Vagina (tissue), 2 donors: ENCODE data around the gene FYCO1. TPM values are rescaled to one million over a fixed set of nuclear protein-coding genes. Genes with fewer than 3 reads are reported as not detected.

ENCODE experiments used
- DNase-seq, 2 donors: peaks; one replicate each; pipeline ENCODE4 v3.0.0-alpha.2; 2017; ENCODE audit errors: extremely low spot score in 2 of 2
- H3K27ac ChIP-seq: fragments of 200-600 bp; sonication (generic); one replicate; pipeline ENCODE4 v1.5.1; 2019
- H3K27me3 ChIP-seq: fragments of 200-600 bp; sonication (generic); one replicate; pipeline ENCODE4 v1.5.1; 2019
- H3K36me3 ChIP-seq, 2 donors: fragments of 200-600 bp; sonication (generic); one replicate each; pipeline ENCODE4 v1.5.1; 2017 to 2019
- H3K4me1 ChIP-seq: fragments of 200-600 bp; sonication (generic); one replicate; pipeline ENCODE4 v1.5.1; 2019
- H3K4me3 ChIP-seq, 2 donors: fragments of 200-600 bp; sonication (generic); 1 replicate in 1 of 2; 2 replicates in 1 of 2; pipeline ENCODE4 v1.5.1; 2016 to 2019
- H3K9me3 ChIP-seq: fragments of 200-600 bp; sonication (generic); one replicate; pipeline ENCODE4 v1.5.1; 2019
- CTCF ChIP-seq, 3 experiments: fragments of 450-650 bp in 2 of 3; fragments of 200-600 bp in 1 of 3; sonication (generic) in 1 of 3; IDR thresholded peaks; one replicate each; pipeline ENCODE4 v1.5.1; 2017 to 2019; ENCODE audit warnings: antibody characterized with exemption in 3 of 3, mild to moderate bottlenecking in 2 of 3, moderate library complexity in 2 of 3
- POLR2A ChIP-seq, 2 donors: fragments of 450-650 bp; IDR thresholded peaks; one replicate each; pipeline ENCODE4 v1.6.1; 2017; ENCODE audit warnings: antibody characterized with exemption in 2 of 2, mild to moderate bottlenecking in 2 of 2, moderate library complexity in 2 of 2
- POLR2AphosphoS5 ChIP-seq, 2 donors: sonication (generic); formaldehyde crosslinking; IDR thresholded peaks; one replicate each; pipeline ENCODE4 v1.9.0; 2017; ENCODE audit warnings: antibody characterized with exemption in 2 of 2, mild to moderate bottlenecking in 2 of 2, low read depth in 1 of 2; ENCODE audit not compliant: insufficient read depth in 1 of 2
- intact Hi-C: fragments of 100-400 bp; cut with DNase I; formaldehyde crosslinking; loops from one replicate; pipeline ENCODE4 v1.15.1; 2023
- total RNA-seq: library from RNA; depleted of rRNA; stranded (reverse); fragments of >200 nt; gene quantifications from one replicate; pipeline ENCODE4 v1.2.3, GENCODE V29; 2016

The FYCO1 gene
- total RNA-seq, 1 donor from 2014 or later, result 45.7 TPM

GRCh38 chr3:45922039-45922326 lies 73.6 kb downstream of the FYCO1 start:
- intact Hi-C loops, result no loop called here

GRCh38 chr3:45921158-45922038 lies 74.2 kb downstream of the FYCO1 start:
- Histone ChIP-seq H3K27ac (no peak overlapping the region), H3K27me3 (no peaks in the 10 kb centered on the region), H3K4me3 (no peak overlapping the region), H3K4me1 (peaks cover 4% of the 10 kb centered on the region), H3K36me3 (peaks cover 0 to 55% of the 10 kb centered on the region in 2 donors), H3K9me3 (no peaks in the 10 kb centered on the region)
- no peak for DNase-seq
- intact Hi-C loops, result no loop called here
- TF ChIP-seq POLR2A (IDR thresholded peaks at IDR 0.05) (no peak), POLR2AphosphoS5 (IDR thresholded peaks at IDR 0.05; ENCODE audit: insufficient read depth in 1 of 2, low read depth in 1 of 2) (no peak), CTCF (IDR thresholded peaks at IDR 0.05) (no peak)

More at GRCh38 chr3:45922039-45922326, 73.6 kb downstream of the FYCO1 start:
- no peak overlapping the region for H3K4me3 ChIP-seq
- no peaks in the 10 kb centered on the region for H3K4me1 ChIP-seq
- peaks cover 0 to 57% of the 10 kb centered on the region in 2 donors for H3K36me3 ChIP-seq
- no peaks in the 10 kb centered on the region for H3K27me3 ChIP-seq
- DNase-seq, result no peak
- H3K9me3 ChIP-seq, result no peaks in the 10 kb centered on the region
- TF ChIP-seq POLR2A (IDR thresholded peaks at IDR 0.05), result no peak
- H3K27ac ChIP-seq, result no peak overlapping the region

GRCh38 chr3:45917146-45917898 lies 78.3 kb downstream of the FYCO1 start:
- H3K27ac ChIP-seq, result no peak overlapping the region

GRCh38 chr3:45915518-45916231 lies 79.9 kb downstream of the FYCO1 start:
- no peak for DNase-seq
- Histone ChIP-seq H3K27me3 (no peaks in the 10 kb centered on the region), H3K27ac (no peak overlapping the region), H3K4me1 (peaks cover 13% of the 10 kb centered on the region), H3K9me3 (no peaks in the 10 kb centered on the region), H3K4me3 (no peak overlapping the region), H3K36me3 (peaks cover 0 to 10% of the 10 kb centered on the region in 2 donors)
- intact Hi-C loops, result no loop called here
- TF ChIP-seq POLR2A (IDR thresholded peaks at IDR 0.05), result no peak
- TF ChIP-seq POLR2AphosphoS5 (IDR thresholded peaks at IDR 0.05; ENCODE audit: insufficient read depth in 1 of 2, low read depth in 1 of 2), result no peak
- no peak for TF ChIP-seq CTCF (IDR thresholded peaks at IDR 0.05)

More at GRCh38 chr3:45917146-45917898, 78.3 kb downstream of the FYCO1 start:
- no peak for TF ChIP-seq CTCF (IDR thresholded peaks at IDR 0.05)
- no peak for TF ChIP-seq POLR2AphosphoS5 (IDR thresholded peaks at IDR 0.05; ENCODE audit: insufficient read depth in 1 of 2, low read depth in 1 of 2)
- no peak for TF ChIP-seq POLR2A (IDR thresholded peaks at IDR 0.05)
- Histone ChIP-seq H3K4me3 (no peak overlapping the region), H3K36me3 (peaks cover 0 to 27% of the 10 kb centered on the region in 2 donors), H3K4me1 (peaks cover 13% of the 10 kb centered on the region), H3K9me3 (no peaks in the 10 kb centered on the region), H3K27me3 (no peaks in the 10 kb centered on the region)
- DNase-seq, result no peak
- intact Hi-C loops, result no loop called here

GRCh38 chr3:45915059-45915439 lies 80.6 kb downstream of the FYCO1 start:
- H3K27me3 ChIP-seq, result no peaks in the 10 kb centered on the region
- peaks cover 13% of the 10 kb centered on the region for H3K4me1 ChIP-seq
- H3K9me3 ChIP-seq, result no peaks in the 10 kb centered on the region
- no peak for DNase-seq
- no peak overlapping the region for H3K4me3 ChIP-seq
- H3K36me3 ChIP-seq, result peaks cover 0 to 5% of the 10 kb centered on the region in 2 donors
- TF ChIP-seq POLR2AphosphoS5 (IDR thresholded peaks at IDR 0.05; ENCODE audit: insufficient read depth in 1 of 2, low read depth in 1 of 2) (no peak), POLR2A (IDR thresholded peaks at IDR 0.05) (no peak), CTCF (IDR thresholded peaks at IDR 0.05) (no peak)
- no peak overlapping the region for H3K27ac ChIP-seq
- intact Hi-C loops, result no loop called here
